HG02943 (cell line): ENCODE measurements around the gene DND1.
"Not testable (repeated sequence)": the region's sequence is repeated elsewhere in the genome, so short reads cannot be mapped to it uniquely, and the experiment has no call there.

Source experiments
- ATAC-seq: cut with Tn5 transposase; IDR thresholded peaks from one replicate; pipeline ENCODE4 v1.9.1; 2021; ENCODE audit warnings: mild to moderate bottlenecking, low read depth, moderate library complexity; ENCODE audit not compliant: unreplicated experiment

Gene DND1

GRCh38 chr5:140673187-140673976 is at the start of gene DND1:
Gene DND1, minus strand, starts transcription at chr5:140673576. Its CDS starts 34 bp downstream, at chr5:140673542.
- ATAC-seq: no peak

DNA sequence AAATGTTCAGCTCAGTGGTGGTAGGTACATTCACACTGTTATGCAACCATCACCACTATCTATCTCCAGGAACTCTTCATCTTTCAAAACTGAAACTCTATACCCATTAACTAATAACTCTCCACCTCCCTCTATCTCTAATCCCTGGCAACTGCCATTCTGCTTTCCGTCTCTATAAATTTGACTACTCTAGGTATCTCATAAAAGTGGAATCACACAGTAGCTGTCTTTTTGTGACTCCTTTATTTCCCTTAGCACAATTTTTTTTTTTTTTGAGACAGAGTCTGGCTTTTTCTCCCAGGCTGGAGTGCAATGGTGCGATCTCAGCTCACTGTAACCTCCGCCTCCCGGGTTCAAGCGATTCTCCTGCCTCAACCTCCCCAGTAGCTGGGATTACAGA is 48.0 kb upstream of the DND1 start:
- not testable (repeated sequence) for ATAC-seq

DNA sequence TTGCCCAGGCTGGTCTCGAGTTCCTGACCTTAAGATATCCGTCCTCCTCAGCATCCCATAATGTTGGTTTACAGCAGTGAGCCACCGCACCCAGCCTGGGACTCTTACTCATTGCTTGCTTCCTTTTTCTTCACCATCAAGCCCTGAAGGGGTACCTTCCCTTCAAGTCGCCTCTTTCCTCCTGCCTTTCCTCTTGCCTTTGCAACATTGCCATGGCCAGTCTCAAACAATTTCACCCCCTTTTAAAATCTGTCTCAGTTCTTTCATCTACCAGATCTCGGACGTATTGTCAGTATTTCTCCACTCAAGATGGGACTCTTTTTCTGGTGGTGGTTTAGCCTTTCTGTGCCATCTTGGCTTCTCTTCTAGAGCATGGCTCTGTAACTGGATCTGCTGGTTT is 47.4 kb upstream of the DND1 start:
- ATAC-seq: not testable (repeated sequence)

DNA sequence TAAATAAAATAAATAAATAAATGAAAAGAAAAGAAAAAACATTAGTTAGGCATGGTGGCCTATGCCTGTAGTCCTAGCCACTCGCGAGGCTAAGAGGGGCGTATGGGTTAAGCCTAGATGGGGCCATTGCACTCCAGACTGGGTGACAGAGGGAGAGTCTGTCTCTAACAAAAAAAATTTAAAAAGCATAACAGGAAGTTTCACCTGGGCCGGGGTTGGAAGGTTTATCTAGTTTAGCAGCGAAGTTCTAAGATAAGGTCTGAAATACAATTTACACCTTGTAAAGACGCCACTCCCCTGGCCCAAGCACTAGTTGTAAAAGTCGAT is 44.9 kb upstream of the DND1 start:
- ATAC-seq: no peak

DNA sequence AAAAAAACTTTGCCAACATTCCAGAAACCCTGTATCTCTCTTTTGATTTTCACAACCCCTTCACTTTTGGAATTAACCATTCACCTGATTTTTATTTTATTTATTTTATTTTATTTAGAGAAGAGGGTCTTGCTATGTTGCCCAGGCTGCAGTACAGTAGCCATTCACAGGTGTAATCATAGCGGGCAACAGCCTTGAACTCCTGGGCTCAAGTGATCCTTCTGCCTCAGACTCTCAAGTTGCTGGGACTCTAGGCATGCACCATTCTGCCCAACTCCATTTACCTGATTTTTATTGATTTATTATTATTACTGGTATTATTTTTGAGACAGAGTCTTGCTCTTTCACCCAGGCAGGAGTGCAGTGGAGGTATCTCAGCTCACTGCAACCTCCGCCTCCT is 42.9 kb upstream of the DND1 start:
- not testable (repeated sequence) for ATAC-seq

- no peak for ATAC-seq
Observed at GRCh38 chr5:140713562-140714094, 40.3 kb upstream of the DND1 start.

DNA sequence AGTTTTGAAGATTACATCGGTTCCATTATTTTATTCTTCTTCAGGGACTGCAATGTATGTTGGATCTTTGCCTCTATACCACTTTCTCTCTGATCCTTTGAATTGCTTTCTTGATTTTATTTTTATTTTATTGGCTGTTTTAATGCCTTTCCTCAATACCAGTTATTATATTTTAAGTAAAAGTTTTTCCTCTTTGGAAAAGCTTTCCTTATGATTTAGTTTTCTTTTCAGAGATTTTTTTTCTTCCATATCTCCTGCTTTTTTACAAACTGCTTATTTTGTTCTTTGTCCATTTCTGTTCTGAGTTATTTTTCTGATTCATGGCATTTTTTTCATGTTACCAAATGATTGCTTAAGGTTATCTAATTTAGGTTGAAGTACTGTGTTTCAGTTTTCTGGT is 38.4 kb upstream of the DND1 start:
- no peak for ATAC-seq

- ATAC-seq: peak; percentile 92
Observed at GRCh38 chr5:140710899-140711552, 37.6 kb upstream of the DND1 start.

GRCh38 chr5:140708787-140709186 is 35.4 kb upstream of the DND1 start:
- not testable (repeated sequence) for ATAC-seq

GRCh38 chr5:140707812-140708211 is 34.4 kb upstream of the DND1 start:
- no peak for ATAC-seq

GRCh38 chr5:140700177-140701144 is 27.1 kb upstream of the DND1 start, which contains the start of gene ZMAT2:
Gene ZMAT2, plus strand, starts transcription at chr5:140700447. Its CDS starts 14 bp downstream, at chr5:140700461.
- ATAC-seq: peak; percentile 96

DNA sequence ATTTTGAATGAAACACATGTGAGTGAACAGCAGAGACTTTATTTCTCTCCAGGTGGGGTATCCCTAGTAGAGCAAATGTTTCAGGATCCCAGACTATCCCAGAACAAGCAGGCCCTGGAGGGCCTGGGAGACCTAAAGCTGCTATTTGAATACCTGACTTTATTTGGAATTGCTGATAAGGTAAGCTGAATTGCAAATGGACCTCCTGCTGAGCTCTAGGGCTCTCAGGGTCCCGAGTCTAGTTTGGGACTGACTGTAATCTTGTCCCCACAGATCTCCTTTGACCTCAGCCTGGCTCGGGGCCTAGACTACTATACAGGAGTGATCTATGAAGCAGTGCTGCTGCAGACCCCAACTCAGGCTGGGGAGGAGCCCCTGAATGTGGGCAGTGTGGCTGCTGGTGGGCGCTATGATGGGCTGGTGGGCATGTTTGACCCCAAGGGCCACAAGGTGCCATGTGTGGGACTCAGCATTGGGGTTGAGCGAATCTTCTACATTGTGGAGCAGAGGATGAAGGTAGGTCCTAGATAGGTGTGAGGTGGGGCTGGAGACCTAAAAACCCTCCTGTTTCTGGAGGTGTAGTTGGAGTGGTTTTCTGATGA is 23.6 kb upstream of the DND1 start:
- no peak for ATAC-seq

GRCh38 chr5:140694276-140694675 is 20.9 kb upstream of the DND1 start:
- no peak for ATAC-seq

DNA sequence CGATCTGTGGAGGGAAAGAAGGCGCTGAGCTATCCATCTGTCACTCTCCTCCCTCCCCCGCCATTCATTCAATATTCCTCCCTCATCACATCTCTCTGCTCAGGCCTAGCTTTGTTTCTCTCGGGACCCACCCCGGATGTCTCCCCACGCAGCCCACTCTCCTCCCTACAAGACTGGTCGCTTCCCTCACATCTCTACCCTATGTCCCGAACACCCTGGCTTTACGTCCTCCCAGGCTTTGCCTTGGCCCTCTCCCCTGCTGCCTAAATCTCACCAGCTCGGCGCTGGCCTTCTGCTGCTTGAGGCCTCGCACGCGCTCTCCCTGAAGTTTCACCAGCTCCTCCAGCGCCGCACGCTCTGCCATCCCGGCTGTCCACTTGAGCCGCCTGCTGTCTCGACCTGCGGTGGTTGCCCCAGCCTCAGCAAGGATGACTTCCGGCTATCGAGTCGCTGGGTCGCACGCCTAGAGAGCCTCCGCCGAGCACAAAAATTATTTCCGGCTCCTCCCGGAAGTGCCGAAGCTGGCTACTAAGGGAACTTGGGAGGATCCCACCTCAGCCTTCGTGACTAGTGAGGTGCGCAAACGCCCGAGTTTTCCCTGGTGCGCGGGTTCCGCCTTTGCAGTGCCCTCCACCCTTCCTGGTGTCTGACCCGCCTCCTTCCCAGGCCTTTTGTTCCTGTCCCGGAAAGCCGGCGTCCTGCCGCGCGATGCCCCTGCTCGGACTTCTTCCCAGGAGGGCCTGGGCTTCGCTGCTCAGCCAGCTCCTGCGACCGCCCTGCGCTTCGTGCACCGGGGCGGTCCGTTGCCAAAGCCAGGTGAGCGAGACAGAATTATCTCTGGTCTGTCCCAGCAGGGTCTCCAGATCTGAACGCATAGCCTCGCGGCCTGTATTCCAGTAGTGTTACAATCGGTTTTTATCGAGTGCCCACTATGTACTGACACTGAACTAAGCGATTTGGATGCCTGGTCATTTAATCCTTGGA is 17.9 kb upstream of the DND1 start, which contains the start of the genes HARS1 and HARS2:
Gene HARS1 (minus strand): TSS at position 430 of the 984 bp plus-strand sequence. CDS start 66 bp downstream, at position 364.
Gene HARS2 (plus strand): TSS at position 515 of the 984 bp plus-strand sequence. CDS start 194 bp downstream, at position 709.
- ATAC-seq: peak; percentile 98

GRCh38 chr5:140690376-140690932 is 17.1 kb upstream of the DND1 start:
- no peak for ATAC-seq

DNA sequence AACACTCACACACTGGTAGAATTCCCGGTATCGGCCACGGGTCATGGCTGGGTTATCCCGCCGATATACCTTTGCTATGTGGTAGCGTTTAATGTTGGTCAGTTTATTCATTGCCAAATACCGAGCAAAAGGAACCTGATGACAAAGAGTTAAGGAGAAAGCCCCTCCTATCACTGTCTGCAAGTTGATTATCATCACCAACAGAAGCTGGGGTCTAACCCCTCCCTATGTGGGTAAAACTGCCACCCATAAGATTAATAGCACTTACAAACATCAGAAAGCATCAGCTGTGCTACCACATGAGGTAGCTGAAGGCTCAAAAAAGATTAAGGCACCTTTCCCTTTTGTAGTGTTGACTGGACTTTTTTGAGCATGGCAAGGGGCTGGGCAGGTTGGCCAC is 5.6 kb upstream of the DND1 start:
- ATAC-seq: no peak

DNA sequence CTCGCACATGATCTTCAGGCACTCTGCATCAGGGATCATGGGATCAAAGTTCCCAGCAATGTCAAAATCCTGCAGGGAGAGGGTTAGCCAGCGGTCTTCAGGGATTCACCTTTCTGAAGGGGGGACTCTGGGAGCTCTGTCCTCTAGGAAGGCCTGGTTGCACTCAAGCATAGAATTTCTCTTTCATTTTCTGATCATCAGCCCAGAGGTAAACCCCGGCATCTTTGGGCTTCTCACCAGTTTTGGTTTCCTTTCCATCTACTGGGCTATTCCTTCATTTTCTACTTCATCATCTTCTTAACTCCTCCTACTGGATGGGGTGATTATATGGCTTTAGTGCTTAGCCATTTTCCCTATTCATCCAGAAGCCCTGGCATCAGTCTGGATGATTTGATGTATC is 4.6 kb upstream of the DND1 start:
- ATAC-seq: no peak

GRCh38 chr5:140674629-140675028 is 1.3 kb upstream of the DND1 start:
- no peak for ATAC-seq
